G401 (cell line): Measurements from ENCODE around the gene ACOXL. TPM values are rescaled to one million over a fixed set of nuclear protein-coding genes. Genes with fewer than 3 reads are reported as not detected.
"Not testable (repeated sequence)": the region's sequence is repeated elsewhere in the genome, so short reads cannot be mapped to it uniquely, and the experiment has no call there.

Source experiments
- DNase-seq: peaks from one replicate; pipeline ENCODE4 v3.0.0-alpha.2; 2015; ENCODE audit warnings: low spot score
- in situ Hi-C: cut with HindIII; loops from 2 replicates; pipeline ENCODE4 v1.10.0; 2016; ENCODE audit warnings: low sequenced_read_pairs, mixed read lengths
- total RNA-seq: library from RNA; depleted of rRNA; stranded (reverse); fragments of >200 nt; shearing (Covaris generic); gene quantifications from 2 replicates; pipeline ENCODE4 v1.2.3, GENCODE V29; 2014

The ACOXL gene
- total RNA-seq, 1 experiment from 2014 or later, result not detected

DNA sequence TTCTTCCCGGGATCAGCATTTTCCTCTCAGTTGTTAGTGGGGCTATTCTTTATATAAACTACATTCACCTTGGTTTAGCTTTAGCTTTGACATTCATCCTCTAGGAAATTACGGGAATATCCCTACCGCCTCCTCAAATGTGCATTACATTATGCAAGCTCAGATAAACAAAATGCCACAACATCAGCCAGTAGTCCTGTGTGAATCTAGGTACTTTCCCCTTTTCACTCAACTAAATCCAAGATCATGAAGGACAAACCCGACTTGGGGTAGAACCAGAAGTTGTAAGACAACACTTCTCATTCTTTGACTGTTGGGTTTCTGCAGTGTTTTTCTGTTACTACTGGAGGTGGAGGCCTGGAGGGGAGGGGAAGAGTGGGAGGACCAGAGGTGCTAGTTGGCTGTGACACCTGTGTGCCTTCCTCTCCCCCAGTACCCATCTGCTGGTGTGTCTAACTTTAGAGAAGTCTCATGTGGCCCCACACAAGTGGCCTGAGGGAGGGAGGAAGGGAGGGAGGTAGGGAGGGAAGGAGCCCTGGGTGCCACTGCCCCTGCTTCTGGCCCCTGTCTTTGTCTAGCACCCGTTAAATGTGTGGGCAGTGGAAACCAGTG is 303.6 kb downstream of the ACOXL start:
- no peak for DNase-seq
- in situ Hi-C loops, result no loop called here

DNA sequence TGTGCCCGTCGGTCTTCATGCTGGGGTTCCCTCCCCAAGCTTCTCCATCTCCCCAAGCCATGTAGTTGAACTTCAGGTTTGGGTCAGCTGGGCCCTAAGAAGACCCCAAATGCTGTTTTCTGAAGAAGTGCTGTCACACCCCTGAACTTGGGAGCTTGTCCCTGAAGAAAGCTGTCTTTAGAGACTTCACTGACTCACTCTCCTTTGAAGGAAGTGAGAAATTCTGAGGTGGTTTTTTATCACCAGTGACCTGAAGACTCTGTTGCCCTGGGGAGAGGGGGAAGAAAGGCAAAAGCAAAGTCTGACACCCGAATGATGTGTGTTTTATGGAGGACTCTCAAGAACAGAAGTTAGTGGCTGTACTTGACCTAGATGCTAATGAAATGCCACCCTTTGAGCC is 304.8 kb downstream of the ACOXL start:
- DNase-seq, result no peak
- in situ Hi-C loops, result no loop called here

DNA sequence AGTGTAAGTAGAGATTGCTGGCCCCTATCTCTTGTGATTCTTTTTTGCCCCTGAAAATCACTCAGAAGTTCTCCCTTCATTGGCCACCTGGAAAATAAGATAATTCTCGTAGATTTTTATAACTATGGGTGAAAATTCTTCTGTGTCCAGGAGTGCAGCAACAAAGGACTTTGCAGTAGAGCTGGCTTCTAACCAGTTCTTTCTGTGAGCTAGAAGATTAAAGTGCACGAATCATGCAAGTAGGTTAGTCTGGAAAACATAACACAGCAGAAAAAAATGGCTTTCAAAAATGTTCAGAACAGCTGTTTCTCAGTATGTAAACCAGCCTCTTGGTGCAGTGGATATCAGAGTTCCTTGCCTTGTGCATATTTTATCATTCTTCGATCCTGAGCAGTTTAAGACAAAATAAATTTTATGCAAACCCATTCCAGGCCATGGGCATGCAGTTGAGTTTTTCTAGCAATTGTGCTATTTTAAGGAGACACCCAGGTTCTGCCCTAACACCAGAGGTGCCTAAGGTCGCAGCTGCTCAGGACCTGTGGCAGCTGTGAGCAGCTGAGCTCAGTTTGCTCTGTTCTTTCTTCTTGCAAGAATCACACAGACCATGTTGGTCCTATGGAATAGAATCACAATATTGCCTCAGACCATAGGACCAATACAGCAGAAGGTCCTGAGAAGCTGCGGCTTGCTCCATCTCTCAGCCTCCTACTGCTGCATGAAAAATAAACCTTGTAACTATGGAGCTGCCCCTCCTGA is 307.4 kb downstream of the ACOXL start:
- in situ Hi-C loops, result no loop called here
- DNase-seq, result no peak

DNA sequence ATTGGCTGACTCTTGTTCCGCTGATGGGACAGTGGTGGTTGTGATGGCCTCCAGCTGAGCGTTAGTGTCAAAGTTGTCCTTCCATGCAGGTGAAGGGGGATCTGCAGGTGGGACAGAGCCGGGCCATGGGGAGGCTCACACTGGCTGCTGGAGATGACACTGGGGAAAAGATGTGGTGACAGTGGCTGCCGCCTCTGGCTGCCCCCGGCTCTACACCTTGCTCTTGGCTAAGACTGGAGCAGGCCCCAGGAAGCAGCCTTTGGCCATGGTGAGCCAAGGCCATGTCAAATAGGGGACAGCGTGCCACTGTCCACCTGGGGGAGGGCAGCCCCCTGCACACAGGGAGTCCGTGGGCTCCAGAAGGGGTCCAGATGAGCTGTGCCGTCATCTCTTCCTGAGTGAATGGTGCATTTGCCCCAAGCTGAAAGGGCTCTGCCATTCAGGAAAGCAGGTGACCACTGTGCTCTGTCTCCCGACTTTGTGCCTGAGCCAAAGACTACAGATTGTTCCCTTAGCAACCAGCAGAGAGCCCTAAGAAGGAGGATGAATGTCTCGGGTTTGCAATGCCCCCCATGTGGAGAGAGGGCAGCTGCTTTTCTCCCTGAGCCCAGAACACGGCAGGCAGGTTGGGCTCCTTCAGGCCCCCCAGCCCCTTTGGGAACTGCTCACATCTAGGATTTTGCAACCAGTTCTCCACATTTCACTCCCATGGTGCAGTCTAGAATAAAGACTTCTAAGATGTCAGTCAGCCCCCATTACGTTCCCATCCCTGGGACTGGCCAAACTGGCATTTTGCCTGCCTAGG is 309.2 kb downstream of the ACOXL start:
- DNase-seq, result no peak
- in situ Hi-C loops, result no loop called here

DNA sequence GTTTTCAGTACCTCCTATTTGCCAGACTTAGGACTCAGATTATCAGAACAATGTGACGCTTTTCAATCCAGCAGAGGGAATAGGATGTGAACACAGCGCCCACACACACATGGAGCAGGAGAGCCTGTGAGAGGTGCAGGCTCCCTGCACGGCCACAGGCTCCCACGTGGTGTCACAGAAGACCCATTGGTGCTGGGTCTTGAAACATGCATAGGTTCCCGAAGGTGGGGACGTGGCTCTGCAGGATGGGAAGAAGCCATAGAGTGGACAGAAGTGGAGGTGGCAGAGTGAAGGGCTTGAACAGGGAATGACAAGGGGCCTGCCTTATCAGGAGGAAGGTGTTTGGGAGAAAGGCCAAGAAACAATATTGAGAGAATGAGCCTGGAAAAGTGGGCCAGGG is 309.9 kb downstream of the ACOXL start:
- in situ Hi-C loops, result no loop called here
- DNase-seq, result no peak

DNA sequence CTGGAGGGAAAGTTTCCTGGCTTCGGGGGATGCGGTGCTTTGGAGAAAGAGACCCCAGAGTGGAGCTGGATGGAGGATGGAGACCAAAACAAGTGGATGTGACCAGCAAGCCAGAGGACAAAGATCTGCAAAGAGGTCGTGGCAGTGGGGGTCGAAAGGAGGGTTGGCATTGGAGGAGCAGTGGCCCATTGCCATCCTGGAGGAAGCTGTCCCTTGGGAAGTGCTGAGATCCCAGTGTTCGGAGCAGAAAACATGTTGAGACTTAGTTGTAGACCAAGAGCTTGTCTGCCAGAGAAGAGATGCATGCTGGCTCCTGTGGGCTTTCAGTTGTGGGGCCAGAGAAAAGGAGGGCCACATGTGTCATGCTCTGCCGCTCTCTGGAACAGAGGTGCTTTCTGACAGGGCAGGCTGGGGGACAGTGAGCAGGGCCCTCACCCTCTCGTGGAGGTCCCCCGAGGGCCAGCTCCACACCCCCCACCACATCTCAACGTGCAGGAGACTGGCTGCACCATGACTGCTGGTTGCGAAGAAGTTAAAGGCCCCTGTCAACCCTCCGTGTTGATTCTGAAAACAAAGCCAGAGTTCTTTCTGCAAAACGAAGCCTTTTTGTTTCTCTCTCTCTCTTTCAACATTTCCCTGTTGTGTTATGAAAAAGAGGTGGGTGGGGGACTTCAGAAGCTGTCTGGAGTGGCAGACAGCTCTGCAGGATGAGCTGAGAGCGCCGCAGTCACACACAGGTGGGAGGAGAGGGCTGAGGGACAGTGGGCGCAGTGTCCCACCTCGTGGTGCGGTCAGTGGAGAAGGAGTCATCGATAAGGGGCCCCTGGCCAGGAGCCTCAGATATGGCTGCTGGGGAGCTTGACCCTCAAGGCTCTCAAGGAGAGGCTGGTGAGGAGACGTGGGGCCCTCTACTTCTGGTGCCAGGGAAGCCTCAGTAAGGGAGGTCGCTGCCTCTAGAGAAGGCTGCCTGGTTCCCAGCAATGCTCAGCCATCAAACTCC is 310.7 kb downstream of the ACOXL start:
- DNase-seq, result no peak
- in situ Hi-C loops, result no loop called here

DNA sequence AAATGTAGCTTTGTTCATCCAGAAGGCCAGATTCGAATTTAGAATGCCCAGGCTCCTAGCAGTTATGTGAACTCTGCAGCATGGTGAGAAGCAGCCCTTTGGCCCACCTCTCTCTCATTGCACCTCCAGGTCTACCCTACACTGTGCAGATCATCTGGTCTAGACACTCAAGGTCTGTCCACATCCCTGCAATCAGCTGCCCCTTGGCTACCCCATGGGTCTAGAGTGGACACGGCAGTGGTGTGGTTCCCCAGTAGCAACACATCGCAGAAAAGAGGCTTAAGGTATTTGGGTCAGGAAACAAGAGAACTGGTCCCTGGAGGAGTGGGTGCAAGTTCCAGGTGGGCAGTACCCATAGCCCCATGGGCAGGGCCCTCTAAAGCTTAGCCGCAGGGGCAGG is 311.7 kb downstream of the ACOXL start:
- in situ Hi-C loops, result no loop called here
- no peak for DNase-seq

DNA sequence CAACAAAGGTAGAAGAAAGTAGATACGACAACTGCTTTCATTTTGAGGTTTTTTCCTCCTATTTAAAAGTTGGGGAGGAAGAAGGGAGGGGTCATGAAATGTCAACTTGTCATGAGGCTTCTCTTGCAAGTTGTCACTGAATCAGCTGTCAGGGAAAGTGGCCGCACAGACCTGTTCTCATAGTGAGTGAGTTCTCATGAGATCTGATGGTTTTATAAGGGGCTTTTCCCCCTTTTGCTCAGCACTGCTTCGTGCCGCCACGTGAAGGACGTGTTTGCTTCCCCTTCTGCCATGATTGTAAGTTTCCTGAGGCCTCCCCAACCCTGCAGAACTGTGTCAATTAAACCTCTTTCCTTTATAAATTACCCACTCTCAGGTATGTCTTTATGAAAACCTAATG is 312.9 kb downstream of the ACOXL start:
- DNase-seq, in situ Hi-C loops: not testable (repeated sequence)

DNA sequence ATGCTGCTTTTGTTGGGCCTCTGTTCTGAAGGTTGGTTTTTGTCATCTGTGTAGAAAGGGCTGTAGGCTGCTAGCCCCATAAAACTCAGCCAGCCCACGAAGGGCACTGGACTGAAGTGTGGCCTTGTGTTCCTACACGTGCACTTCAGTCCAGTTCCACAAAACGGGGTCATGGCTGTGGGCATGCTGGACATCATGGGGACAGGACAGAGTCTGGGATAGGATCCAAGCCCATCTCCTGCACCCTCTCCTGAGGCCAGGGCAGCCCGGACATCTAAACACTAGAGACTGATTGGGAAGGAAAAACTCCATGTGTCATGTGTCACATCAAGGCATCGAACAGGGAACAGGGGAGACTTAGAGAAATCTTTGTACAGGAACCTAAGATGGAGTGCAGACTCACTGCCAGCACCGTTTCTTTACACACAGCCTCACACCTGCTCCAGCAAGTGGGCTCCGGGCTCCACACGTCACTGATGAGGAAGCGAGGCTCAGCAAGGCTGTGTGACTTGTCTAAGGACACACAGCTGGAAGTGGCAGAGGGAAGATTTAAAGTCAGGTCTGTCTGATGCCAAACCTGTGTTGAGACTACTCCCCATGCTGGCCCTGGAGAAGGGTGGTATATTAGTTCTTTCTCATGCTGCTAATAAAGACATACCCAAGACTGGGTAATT is 313.5 kb downstream of the ACOXL start:
- no peak for DNase-seq
- in situ Hi-C loops, result no loop called here

DNA sequence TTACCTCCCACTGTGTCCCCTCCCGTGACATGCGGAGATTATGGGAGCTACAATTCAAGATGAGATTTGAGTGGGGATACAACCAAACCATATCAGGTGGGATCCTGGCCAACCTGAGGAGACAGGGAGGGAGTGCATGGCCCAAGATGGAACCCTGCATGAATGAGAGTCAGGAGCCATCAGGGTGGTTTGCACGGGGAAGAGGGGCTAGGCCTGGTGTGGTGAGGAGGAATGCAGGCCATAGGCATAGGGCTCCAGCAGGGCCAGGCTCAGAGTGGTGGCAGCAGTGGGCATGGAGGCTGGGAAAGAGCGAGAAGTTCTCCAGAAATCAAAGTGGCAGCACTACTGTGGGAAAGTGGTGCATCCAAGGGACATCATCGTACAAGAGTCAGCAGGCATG is 314.3 kb downstream of the ACOXL start:
- in situ Hi-C loops, result no loop called here
- DNase-seq, result no peak

DNA sequence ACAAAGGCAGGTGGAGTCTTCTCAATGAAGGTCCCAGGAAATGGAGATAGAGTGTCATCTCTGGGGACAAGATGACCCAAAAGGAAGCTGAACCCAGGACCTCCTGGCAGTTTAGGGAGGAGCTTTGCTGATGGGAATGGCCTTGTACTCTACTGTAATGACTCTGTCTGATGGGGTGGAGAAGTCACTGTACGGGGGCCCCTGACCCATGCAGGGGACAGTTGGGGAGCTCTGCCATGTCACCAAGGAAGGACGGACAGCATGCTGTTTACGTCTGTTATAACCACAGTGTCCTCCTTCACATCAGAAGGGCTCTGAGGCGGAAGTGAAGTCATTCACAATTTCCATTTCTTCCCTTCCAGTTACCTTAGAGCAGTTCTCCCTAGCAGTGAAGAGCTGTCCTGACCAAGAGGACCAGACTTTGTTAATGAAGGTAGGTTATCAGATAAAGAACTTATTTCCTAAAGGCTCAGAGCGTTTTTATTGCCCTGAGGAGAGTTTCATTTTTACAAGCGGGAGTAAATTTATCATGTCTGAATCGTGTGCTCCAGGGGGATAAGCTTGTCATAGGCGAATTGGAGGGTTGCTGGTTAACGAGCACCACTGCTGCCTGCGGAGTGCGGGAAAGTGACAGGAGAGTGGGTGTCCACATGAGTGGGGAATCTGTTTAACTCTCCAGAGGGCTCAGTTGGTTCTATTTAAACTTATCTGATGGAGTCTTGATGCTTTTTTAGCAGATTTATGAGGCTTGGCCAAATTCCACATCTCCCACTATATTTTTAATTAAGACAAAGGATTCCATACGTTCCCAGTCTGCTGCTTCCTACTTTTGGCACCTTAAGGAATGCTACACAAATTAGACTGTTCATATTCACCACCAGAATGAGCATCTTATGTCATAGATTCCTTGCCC is 316.7 kb downstream of the ACOXL start:
- in situ Hi-C loops, result no loop called here

DNA sequence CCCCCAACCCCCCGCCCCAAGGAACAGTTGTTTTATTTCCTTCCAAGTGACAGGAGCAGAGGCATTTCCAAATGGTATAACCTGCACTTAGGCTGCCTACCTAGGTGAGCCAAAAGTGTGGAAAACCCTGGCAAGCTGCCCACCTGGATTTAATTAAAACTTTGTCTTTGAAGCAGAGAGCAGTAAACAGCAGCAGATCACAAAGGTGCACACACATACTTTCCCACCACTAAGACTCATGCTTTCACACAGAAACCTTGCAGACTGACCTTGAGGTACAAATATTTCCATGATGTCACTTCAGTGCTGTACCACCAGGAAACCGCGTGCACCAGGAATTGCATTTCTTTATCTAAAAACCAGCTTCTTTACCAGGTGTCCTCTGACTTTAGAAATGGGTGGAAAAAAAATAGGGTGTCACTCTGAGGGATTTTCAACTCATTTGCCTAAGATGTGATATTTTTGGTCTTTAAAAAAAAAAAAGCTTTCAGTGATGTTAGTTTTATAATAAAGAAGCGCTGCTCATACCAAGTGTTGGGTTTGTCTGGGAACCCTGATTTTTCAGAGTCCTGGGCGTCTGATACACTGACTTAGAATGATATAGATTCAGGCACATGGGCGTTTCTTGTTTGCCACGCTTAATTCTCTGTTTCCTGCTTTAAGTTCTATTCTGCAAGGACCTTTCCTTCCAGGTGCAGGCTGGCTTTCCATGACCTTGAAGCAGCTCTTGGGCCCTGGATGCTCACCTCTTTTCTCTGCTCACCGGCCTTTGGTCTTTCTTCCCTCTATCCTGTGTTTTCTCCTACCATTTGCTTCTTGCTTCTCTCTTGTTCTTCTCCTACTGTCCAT is 317.6 kb downstream of the ACOXL start:
- in situ Hi-C loops, result no loop called here
- no peak for DNase-seq

More for the DNA sequence above, 316.7 kb downstream of the ACOXL start:
- DNase-seq, result no peak

DNA sequence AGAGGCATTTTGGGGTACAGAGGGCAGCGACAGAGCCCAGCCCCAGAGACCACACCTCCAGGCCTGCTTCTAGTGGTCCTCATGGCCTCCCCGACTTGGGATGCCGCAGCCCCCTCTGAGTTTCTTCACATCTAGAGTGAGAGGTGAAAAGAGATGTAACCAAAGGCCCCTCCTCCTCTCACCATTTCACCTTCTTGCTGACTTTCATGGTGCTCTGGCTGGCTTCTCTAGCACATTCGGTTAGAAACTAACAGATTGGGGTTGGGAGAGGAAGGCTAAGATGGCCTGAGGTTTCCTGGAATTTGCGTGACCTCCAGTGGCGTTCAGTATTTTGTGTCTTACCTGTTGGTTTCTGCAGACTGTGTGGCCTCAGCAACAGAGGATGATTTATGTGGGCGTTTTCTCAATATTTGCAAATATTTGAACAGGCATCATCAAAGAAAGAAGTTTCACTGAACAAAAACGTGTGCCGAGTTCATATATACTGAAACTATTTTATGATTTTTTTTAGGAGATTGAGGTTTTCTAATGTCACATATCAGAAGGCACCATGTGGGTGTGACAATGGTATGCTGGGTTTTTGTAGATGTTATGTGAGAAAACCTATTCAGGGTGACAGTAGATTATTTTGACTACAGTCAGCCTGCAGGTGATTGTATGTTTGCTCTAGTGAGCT is 318.5 kb downstream of the ACOXL start:
- DNase-seq, result no peak
- in situ Hi-C loops, result no loop called here

DNA sequence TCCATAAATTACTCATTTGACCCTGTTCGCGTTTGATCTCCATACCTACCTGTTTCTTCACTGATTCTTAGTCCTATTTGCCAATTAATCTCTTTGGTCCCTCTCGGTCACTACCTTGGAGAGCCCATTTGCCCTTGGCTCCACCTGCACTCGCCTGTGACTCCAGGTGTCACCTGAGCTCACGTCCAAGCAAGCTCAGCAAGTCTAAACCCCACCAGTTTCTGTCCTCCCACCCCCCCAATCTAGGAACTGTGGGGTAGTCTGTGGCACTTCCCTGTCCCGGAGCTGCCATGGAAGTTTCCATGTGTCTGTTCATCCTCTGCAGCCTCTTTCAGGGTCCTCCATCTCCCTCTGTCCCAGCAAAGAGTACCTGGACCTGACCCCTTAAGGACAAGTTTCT is 320.2 kb downstream of the ACOXL start:
- DNase-seq, result no peak

DNA sequence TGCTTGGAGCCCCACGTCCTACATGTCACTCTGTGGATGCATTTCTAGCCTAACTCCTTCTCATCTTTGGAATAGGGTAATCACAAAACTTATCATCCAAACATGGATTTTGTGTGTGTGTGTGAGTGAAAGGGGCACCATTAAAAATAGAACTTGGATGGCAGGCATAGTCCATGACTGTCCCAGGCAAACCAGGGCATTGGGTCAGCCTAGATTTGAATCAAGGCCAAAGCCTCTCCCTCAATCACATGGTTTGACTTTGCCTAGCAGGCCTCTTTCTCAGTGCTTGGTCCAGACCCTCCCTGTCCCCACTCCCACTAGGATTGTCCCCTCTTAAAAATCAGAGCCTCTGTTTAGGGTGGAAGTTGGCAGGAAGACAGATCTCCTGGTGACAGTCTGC is 320.9 kb downstream of the ACOXL start:
- in situ Hi-C loops, result no loop called here
- DNase-seq, result no peak

More for the DNA sequence above, 320.2 kb downstream of the ACOXL start:
- in situ Hi-C loops, result no loop called here

DNA sequence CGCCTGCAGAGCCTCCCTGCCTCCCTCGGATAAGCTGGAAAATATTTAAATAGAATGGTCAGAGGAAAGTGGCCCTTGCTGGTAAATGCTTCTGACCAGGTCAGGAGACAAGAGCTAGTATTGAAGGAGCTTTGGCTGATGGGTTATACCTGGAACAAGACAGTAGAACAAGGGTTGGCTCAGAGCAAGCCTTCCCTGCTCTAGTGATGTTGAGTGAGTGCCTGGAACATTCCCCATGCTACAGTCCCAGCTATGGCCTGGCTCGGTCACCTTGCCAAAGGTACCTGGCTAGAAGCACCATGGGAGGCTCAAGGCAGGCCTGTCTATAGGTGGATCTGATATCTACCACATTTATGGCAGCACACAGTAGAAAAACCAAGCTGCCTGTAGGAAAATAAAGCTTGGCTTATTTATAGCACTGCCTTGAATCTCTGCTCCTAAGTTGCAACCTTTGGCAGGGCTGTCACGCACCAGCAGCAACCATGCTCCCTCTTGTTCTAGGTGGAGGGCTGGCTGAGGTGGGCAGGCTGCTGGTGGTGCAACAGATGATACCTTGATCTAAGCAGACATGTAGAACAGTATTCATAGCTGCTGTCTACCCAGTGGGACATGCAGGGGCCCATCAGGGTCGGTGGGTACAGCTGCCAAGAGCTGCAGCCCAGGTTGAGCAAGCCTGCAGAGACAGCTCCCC is 321.6 kb downstream of the ACOXL start:
- in situ Hi-C loops, result no loop called here
- no peak for DNase-seq
